22Rv1 (cell line): ENCODE measurements around the gene IER5.

Source experiments
- ZFX ChIP-seq: fragments of 450-650 bp; IDR thresholded peaks from 2 replicates; pipeline ENCODE4 v1.6.1; 2017; ENCODE audit warnings: antibody characterized with exemption, borderline replicate concordance
- TF ChIP-seq, protein P1 (sequence below): fragments of 450-650 bp; IDR thresholded peaks from 2 replicates; pipeline ENCODE4 v1.5.1; 2017; ENCODE audit warnings: mild to moderate bottlenecking

DNA sequence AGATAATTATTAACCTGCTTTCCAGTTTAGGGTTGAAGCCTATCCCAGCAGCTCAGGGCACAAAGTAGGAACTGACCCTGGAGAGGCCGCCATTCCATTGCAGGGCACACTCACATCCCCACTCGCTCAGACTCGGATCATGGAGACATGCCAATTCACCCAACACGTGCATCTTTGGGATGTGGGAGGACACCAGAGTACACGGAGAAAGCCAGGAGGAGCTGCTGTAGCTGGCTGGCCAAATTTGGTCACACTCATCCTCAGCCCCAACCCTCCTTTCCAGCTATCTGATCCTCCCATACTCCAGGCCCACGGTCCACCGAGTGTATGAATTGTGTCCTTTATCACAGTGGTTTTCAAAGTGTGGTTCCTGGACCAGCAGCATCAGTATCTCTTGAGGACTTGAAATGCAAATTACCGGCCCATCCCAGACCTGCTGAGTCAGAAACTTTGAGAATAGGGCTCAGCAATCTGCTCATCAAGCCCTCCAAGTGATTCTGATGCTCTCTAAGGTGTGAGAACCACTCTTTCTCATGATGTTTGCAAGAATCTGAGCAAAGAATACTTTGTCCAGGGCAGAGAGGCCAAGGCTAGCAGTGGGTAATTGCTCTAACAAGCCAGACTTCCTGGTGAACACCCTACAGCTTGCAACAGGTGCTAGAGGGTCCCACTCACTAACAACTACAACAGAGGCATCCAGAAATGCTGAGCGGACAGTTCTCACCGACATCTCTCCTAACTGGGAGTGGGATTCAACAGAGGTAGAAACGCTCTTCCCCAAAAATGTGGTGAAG lies 26.3 kb downstream of the IER5 start:
- TF ChIP-seq, protein P1, sequence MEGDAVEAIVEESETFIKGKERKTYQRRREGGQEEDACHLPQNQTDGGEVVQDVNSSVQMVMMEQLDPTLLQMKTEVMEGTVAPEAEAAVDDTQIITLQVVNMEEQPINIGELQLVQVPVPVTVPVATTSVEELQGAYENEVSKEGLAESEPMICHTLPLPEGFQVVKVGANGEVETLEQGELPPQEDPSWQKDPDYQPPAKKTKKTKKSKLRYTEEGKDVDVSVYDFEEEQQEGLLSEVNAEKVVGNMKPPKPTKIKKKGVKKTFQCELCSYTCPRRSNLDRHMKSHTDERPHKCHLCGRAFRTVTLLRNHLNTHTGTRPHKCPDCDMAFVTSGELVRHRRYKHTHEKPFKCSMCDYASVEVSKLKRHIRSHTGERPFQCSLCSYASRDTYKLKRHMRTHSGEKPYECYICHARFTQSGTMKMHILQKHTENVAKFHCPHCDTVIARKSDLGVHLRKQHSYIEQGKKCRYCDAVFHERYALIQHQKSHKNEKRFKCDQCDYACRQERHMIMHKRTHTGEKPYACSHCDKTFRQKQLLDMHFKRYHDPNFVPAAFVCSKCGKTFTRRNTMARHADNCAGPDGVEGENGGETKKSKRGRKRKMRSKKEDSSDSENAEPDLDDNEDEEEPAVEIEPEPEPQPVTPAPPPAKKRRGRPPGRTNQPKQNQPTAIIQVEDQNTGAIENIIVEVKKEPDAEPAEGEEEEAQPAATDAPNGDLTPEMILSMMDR, result no peak
- no peak for TF ChIP-seq ZFX
